ENCODE data around the gene UBE3C. TPM values are rescaled to one million over a fixed set of nuclear protein-coding genes. Genes with fewer than 3 reads are reported as not detected.

The UBE3C gene
- total and polyA plus RNA-seq, 9 of the 15 experiments (the other 6 are each of a cell fraction or from before 2014, with no cell fraction given), result 9.6 to 91.7 (median 75.4) TPM

DNA sequence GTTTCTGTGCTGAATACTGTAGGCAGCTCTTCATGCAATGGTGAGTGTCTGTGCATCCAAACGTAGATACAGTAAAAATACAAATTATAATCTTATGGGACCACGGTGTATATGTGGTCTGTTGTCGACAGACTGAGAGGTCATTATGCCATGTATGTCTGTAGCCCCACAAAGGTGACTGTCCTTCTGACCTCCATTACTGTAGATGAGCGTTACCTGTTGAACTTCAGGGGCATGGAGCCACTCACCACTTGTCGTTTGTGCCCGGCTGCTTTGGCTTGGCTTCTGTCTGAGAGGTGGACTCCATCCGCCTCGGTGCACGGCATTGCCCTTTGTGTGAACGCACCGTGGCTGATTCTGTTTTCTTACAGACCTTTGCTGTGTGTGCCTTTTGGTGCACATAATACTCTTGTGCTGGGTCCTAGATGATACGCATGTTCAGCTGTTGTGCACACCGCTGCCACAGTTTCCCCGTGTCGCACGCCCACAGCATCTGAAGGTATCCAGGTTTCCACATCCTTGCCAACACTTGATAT, 2.9 kb downstream of the UBE3C start:
- peaks cover 22 to 31% of the 10 kb centered on the region in 2 experiments for H3K4me1 ChIP-seq (replicated peaks in 1 of 2; ENCODE audit: control insufficient read depth in 2 of 2, insufficient read depth in 2 of 2, low read length in 2 of 2)
- H3K4me3 ChIP-seq, result no peak overlapping the region
- H3K9ac ChIP-seq (ENCODE audit: insufficient read depth in 1 of 2, low read depth in 2 of 2, low read length in 2 of 2), result peak overlapping the region in 1 of 2 experiments; percentile 98; a peak in 2 of 4 replicates
- peaks cover 12% of the 10 kb centered on the region for H3K9me1 ChIP-seq (ENCODE audit: control insufficient read depth, insufficient read depth, low read length)
- TF ChIP-seq E2F4 (CRISPR knock-in tag; IDR thresholded peaks at IDR 0.05; ENCODE audit: low read depth), result 0 out of 2 replicates have a peak, but pooled peaks have one; percentile 32
- TF ChIP-seq ZNF133 (CRISPR knock-in tag; IDR thresholded peaks at IDR 0.05), result no peak
- DNase-seq (ENCODE audit: extremely low read depth in 1 of 4, low spot score in 3 of 4) (no peak), ATAC-seq (no peak), FAIRE-seq (no peak)
- no peak overlapping the region for H2AFZ ChIP-seq (ENCODE audit: low read depth, low read length)
- POLR2A ChIA-PET, result interaction anchor here (1.0 to 2.2 kb wide), 4 partner anchors 9 to 27 kb away, joined by 3 to 25 read pairs (median 8); no protein-coding TSS in a partner anchor
- in situ Hi-C loops (cut with MboI) (no loop called here), intact Hi-C loops (cut with micrococcal nuclease) (no loop called here)
- H4K20me1 ChIP-seq (replicated peaks; ENCODE audit: control insufficient read depth, insufficient read depth, low read length), result peaks cover 36% of the 10 kb centered on the region
- 0 out of 2 replicates have a peak overlapping the region, but pooled peaks have one; percentile 4 for H3K4me2 ChIP-seq (ENCODE audit: insufficient read depth, low read length)
- H3K27ac ChIP-seq (ENCODE audit: extremely low read depth, low read depth, low read length), result no peak overlapping the region
- peaks cover 70% of the 10 kb centered on the region for H3K36me3 ChIP-seq (ENCODE audit: control insufficient read depth, insufficient read depth, low read length)
- no peaks in the 10 kb centered on the region for H3K27me3 ChIP-seq (ENCODE audit: control insufficient read depth in 2 of 2, insufficient read depth in 2 of 2, low read length in 2 of 2)
- CTCF ChIA-PET (ENCODE audit: low intra/inter-chr PET ratio), result no interaction called here
- peaks cover 76% of the 10 kb centered on the region for H3K79me2 ChIP-seq (ENCODE audit: control insufficient read depth, insufficient read depth, low read length)
- BruUV-seq (replicated peaks), result no TSS peak
- 87% methylated on average over 16 of the region's 16 CpGs for WGBS (ENCODE audit: insufficient coverage, low coverage, missing lambda C conversion rate)
- H3K9me3 ChIP-seq (replicated peaks; ENCODE audit: control insufficient read depth, insufficient read depth, low read depth, low read length), result no peaks in the 10 kb centered on the region

GRCh38 chr7:157143788-157144187, 5.1 kb downstream of the UBE3C start:
- Histone ChIP-seq H3K27ac (ENCODE audit: extremely low read depth, low read depth, low read length) (no peak overlapping the region), H3K4me1 (replicated peaks in 1 of 2; ENCODE audit: control insufficient read depth in 2 of 2, insufficient read depth in 2 of 2, low read length in 2 of 2) (peaks cover 18 to 24% of the 10 kb centered on the region in 2 experiments), H4K20me1 (replicated peaks; ENCODE audit: control insufficient read depth, insufficient read depth, low read length) (peaks cover 45% of the 10 kb centered on the region), H3K4me2 (ENCODE audit: insufficient read depth, low read length) (no peak overlapping the region), H3K9ac (ENCODE audit: insufficient read depth in 1 of 2, low read depth in 2 of 2, low read length in 2 of 2) (peak overlapping the region in 1 of 2 experiments; percentile 72; a peak in 2 of 4 replicates), H3K79me2 (ENCODE audit: control insufficient read depth, insufficient read depth, low read length) (peaks cover 98% of the 10 kb centered on the region), H3K9me3 (replicated peaks; ENCODE audit: control insufficient read depth, insufficient read depth, low read depth, low read length) (no peaks in the 10 kb centered on the region), H3K27me3 (ENCODE audit: control insufficient read depth in 2 of 2, insufficient read depth in 2 of 2, low read length in 2 of 2) (no peaks in the 10 kb centered on the region), H3K4me3 (no peak overlapping the region), H3K36me3 (ENCODE audit: control insufficient read depth, insufficient read depth, low read length) (peaks cover 92% of the 10 kb centered on the region), H2AFZ (ENCODE audit: low read depth, low read length) (no peak overlapping the region), H3K9me1 (ENCODE audit: control insufficient read depth, insufficient read depth, low read length) (peaks cover 12% of the 10 kb centered on the region)
- no peak for DNase-seq (ENCODE audit: extremely low read depth in 1 of 4, low spot score in 3 of 4)
- intact Hi-C loops (cut with micrococcal nuclease) (no loop called here), in situ Hi-C loops (cut with MboI) (no loop called here)
- no peak for ATAC-seq
- WGBS (ENCODE audit: insufficient coverage, low coverage, missing lambda C conversion rate), result 81% methylated on average over 8 of the region's 8 CpGs
- no peak for FAIRE-seq
- ChIA-PET POLR2A (interaction anchor here (0.5 to 2.2 kb wide), 3 partner anchors 8 to 46 kb away, joined by 3 to 13 read pairs (median 3); no protein-coding TSS in a partner anchor), CTCF (ENCODE audit: low intra/inter-chr PET ratio) (no interaction called here)
- no TSS peak for BruUV-seq (replicated peaks)
- TF ChIP-seq SUPT5H (IDR thresholded peaks at IDR 0.05), result 0 out of 2 replicates have a peak, but pooled peaks have one; percentile 39
- no peak for TF ChIP-seq FOS (IDR thresholded peaks at IDR 0.05; ENCODE audit: extremely low read depth, insufficient read length)
- peak; percentile 18 for TF ChIP-seq POLR2B (IDR thresholded peaks at IDR 0.05; ENCODE audit: low read depth, partially characterized antibody)
- no peak for TF ChIP-seq DMBX1 (CRISPR knock-in tag; IDR thresholded peaks at IDR 0.05; ENCODE audit: borderline replicate concordance)
- TF ChIP-seq POLR2A (conservative IDR thresholded peaks at IDR 0.05), result 0 out of 2 replicates have a peak, but pooled peaks have one; percentile 33
- TF ChIP-seq NRF1 (conservative IDR thresholded peaks at IDR 0.05 in 1 of 2, IDR thresholded peaks at IDR 0.05 in 1 of 2), result no peak
- TF ChIP-seq GABPA (tag; conservative IDR thresholded peaks at IDR 0.05; ENCODE audit: low read depth), result no peak
- TF ChIP-seq, protein P1, sequence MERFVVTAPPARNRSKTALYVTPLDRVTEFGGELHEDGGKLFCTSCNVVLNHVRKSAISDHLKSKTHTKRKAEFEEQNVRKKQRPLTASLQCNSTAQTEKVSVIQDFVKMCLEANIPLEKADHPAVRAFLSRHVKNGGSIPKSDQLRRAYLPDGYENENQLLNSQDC (CRISPR knock-in tag; IDR thresholded peaks at IDR 0.05), result no peak
- no peak for TF ChIP-seq SAFB (IDR thresholded peaks at IDR 0.05; ENCODE audit: borderline replicate concordance, low read depth, low read length)

Measured in K562 (cell line).